ENCODE measurements around the gene P2RY6. TPM values are rescaled to one million over a fixed set of nuclear protein-coding genes. Genes with fewer than 3 reads are reported as not detected.

Gene P2RY6
- total RNA-seq, 6 experiments from 2014 or later, result 0.54 to 2.4 (median 1.9) TPM

GRCh38 chr11:73343076-73343873 is 71.1 kb downstream of the P2RY6 start:
- no peak for DNase-seq
- Mint-ChIP-seq H3K27ac (peak overlapping the region; percentile 43; the same call in 1 of the 2 replicates), H3K4me3 (no peak overlapping the region), H3K27me3 (ENCODE audit: insufficient read depth) (peaks cover 12% of the 10 kb centered on the region), H3K9me3 (no peaks in the 10 kb centered on the region), H3K4me1 (ENCODE audit: low read depth) (peaks cover 45% of the 10 kb centered on the region), H3K36me3 (ENCODE audit: low read depth) (peaks cover 8% of the 10 kb centered on the region; the same call in 1 of the 2 replicates)
- TF ChIP-seq CTCF (IDR thresholded peaks at IDR 0.05), result no peak

GRCh38 chr11:73344191-73344607 is 72.1 kb downstream of the P2RY6 start:
- H3K27me3 Mint-ChIP-seq (ENCODE audit: insufficient read depth), result peaks cover 14% of the 10 kb centered on the region
- no peak for DNase-seq
- H3K4me3 Mint-ChIP-seq, result no peak overlapping the region

GRCh38 chr11:73345481-73346160 is 73.5 kb downstream of the P2RY6 start:
- Mint-ChIP-seq H3K27me3 (ENCODE audit: insufficient read depth) (peaks cover 14% of the 10 kb centered on the region), H3K9me3 (no peaks in the 10 kb centered on the region), H3K27ac (peak overlapping the region; percentile 32), H3K4me3 (no peak overlapping the region), H3K36me3 (ENCODE audit: low read depth) (peaks cover 11% of the 10 kb centered on the region; the same call in 1 of the 2 replicates), H3K4me1 (ENCODE audit: low read depth) (peaks cover 24% of the 10 kb centered on the region)
- no peak for DNase-seq
- no peak for TF ChIP-seq CTCF (IDR thresholded peaks at IDR 0.05)

More at GRCh38 chr11:73344191-73344607, 72.1 kb downstream of the P2RY6 start:
- Mint-ChIP-seq H3K4me1 (ENCODE audit: low read depth) (peaks cover 39% of the 10 kb centered on the region), H3K27ac (peak overlapping the region; percentile 43; the same call in 1 of the 2 replicates), H3K9me3 (no peaks in the 10 kb centered on the region), H3K36me3 (ENCODE audit: low read depth) (peaks cover 11% of the 10 kb centered on the region; the same call in 1 of the 2 replicates)
- no peak for TF ChIP-seq CTCF (IDR thresholded peaks at IDR 0.05)

GRCh38 chr11:73346186-73346935 is 74.2 kb downstream of the P2RY6 start:
- no peak for DNase-seq
- Mint-ChIP-seq H3K27ac (peak overlapping the region; percentile 32; the same call in 1 of the 2 replicates), H3K4me1 (ENCODE audit: low read depth) (peaks cover 26% of the 10 kb centered on the region), H3K4me3 (no peak overlapping the region), H3K36me3 (ENCODE audit: low read depth) (peaks cover 11% of the 10 kb centered on the region; the same call in 1 of the 2 replicates), H3K27me3 (ENCODE audit: insufficient read depth) (peaks cover 14% of the 10 kb centered on the region), H3K9me3 (no peaks in the 10 kb centered on the region)
- no peak for TF ChIP-seq CTCF (IDR thresholded peaks at IDR 0.05)

GRCh38 chr11:73347067-73347466 is 74.9 kb downstream of the P2RY6 start:
- Mint-ChIP-seq H3K9me3 (no peaks in the 10 kb centered on the region), H3K36me3 (ENCODE audit: low read depth) (peaks cover 5% of the 10 kb centered on the region; the same call in 1 of the 2 replicates), H3K4me3 (no peak overlapping the region), H3K27ac (no peak overlapping the region), H3K4me1 (ENCODE audit: low read depth) (peaks cover 21% of the 10 kb centered on the region), H3K27me3 (ENCODE audit: insufficient read depth) (peaks cover 14% of the 10 kb centered on the region)
- no peak for DNase-seq
- TF ChIP-seq CTCF (IDR thresholded peaks at IDR 0.05), result no peak

All from HFFc6 (cell line).